Right ventricle myocardium inferior (tissue), 1 donor: ENCODE measurements around the gene EPB41L1. TPM values are rescaled to one million over a fixed set of nuclear protein-coding genes. Genes with fewer than 3 reads are reported as not detected.

Source experiments
- ATAC-seq: fragments of 200-7000 bp; cut with Tn5 transposase; one replicate; pipeline ENCODE4 v1.9.1; 2020; ENCODE audit warnings: mild to moderate bottlenecking, moderate library complexity
- DNase-seq: peaks from one replicate; pipeline ENCODE4 v3.0.0; 2021; ENCODE audit errors: missing footprints
- intact Hi-C: fragments of 100-400 bp; cut with DNase I; formaldehyde crosslinking; loops from one replicate; pipeline ENCODE4 v1.11.0; 2022
- long read RNA-seq: library from polyadenylated mRNA; unstranded; transcript quantifications from one replicate; pipeline ENCODE4 v2.0.0, GENCODE V29; 2021
- total RNA-seq: library from RNA; stranded (reverse); fragmentation: NEBNext Ultra II Directional; extraction: Animal tissue kit (Norgen Biotek cat#: 25700); gene quantifications from one replicate; pipeline ENCODE4 v1.2.1, GENCODE V29; 2021
- donor health status: DM: no; HTN: yes; CAD: no; lungs with severe emphysema.

Gene EPB41L1
- total RNA-seq, result 21.5 TPM
- long read RNA-seq, partial matches to known transcripts, result 0 of 2 reads
- long read RNA-seq, other reads (novel, unspliced or antisense), result 2 of 2 reads

DNA sequence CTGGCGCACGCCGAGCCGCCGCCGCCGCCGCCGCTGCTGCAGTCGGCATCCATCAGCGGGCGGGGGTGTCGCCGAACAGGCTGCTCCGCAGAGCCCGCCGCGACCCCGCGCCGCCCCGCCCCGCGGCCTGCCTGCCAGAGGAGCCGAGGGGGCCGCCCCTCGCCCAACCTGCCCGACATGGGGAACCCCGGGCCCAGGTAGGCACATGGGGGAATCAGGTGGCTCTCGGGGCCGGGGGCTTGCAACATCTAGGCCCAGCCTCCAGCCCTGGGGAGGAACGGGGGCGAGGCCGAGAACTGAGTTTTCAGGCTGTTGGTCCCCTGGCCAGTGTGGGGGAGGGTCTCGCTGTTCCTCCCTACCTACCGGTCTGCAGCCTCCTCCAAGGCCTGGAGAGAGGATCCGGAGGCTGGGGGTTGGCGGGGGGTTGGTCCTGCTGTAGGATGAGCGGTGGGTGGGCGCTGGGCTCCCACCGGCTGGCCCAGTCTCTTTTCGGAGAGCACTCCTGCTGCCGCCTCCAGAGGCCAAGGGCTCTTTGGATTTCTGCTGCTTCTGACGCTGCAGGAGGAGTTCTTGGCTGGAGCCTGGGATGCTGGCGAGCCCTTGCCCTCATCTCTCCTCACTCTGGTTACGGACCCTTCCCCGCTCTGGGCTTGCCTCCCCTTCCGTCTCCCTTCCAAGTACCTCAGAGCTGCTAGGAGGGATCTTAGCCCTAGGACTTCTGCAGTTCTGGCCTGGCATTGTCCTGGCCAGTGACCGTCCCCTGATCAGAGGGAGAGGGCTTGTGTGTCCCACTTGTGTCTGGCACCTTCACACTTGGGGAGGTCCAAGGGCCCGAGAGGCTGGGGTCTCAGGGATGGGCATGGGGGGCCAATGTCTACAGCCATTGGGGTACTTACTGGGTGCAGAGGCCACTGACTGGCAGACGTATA is at the start of gene EPB41L1:
EPB41L1 (plus strand) TSS at position 41 of the 929 bp plus-strand sequence. CDS start 19,038 bp downstream, outside the sequence.
- no peak for ATAC-seq
- DNase-seq, result no peak
- intact Hi-C loops, result no loop called here

DNA sequence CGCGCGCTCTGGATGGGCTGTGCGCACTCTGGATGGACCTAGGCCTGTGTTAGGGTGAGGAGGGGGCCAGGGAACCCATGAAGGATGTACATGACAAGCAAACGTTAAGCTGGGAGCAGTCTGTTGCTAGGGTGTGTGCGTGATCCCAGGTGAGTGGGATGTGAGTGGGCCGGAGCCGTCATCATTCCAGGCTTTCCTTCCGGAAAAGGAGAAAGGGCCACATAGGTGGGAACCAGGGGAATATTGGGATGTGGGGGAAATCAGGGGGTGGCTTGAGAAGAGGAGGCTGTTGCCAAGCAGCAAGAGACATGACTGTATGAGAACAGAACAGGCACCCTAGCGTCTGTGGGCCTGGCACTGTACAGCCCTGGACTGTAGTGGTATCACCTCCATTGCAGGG is 49.7 kb upstream of the EPB41L1 start:
- ATAC-seq, result no peak

DNA sequence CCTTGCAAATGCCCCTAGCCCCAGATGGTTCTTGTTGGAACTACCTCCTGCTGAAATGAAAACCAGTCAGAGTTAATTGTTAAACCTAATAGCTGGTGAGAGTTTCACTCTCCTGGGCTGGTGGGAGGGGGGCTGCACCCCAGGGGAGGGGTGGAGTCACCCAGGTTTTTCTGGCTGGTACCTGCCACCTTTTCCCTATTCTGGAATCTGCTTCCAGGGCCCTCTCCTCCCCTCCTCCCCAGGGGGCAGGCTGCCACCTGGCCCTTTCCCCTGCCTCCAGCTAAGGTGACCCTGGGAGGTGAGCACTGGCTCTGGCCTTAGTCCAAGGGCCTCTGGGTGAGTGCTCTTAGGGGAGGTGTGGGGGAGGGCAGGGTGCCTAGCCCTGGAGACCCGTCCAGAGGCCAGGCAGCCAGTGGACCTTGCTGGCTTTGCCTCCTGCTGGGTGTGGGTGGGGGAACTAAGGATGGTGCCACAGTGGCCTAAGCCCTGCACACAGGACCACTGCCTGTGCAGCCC is 48.8 kb upstream of the EPB41L1 start:
- ATAC-seq (peak; percentile 32), DNase-seq (no peak)
- intact Hi-C loops, result no loop called here

More for the DNA sequence above, 49.7 kb upstream of the EPB41L1 start:
- DNase-seq, result no peak
- intact Hi-C loops, result no loop called here

DNA sequence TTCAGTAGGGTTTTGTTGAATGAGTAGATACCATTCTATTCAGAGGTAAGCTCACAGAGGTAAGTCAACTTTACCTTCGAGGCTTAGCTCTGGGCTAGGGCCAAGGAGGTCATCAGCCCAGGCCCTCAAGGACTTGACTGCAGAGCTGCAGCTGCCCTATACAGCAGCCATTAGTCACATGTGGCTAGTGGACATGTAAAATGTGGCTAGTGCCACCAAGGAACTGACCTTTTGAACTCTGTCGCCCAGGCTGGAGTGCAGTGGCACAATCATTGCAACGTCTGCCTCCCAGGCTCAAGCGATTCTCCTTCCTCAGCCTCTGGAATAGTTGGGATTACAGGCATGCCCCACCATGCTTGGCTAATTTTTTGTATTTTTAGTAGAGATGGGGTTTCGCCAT is 47.9 kb upstream of the EPB41L1 start:
- no peak for ATAC-seq
- intact Hi-C loops, result no loop called here
- no peak for DNase-seq

DNA sequence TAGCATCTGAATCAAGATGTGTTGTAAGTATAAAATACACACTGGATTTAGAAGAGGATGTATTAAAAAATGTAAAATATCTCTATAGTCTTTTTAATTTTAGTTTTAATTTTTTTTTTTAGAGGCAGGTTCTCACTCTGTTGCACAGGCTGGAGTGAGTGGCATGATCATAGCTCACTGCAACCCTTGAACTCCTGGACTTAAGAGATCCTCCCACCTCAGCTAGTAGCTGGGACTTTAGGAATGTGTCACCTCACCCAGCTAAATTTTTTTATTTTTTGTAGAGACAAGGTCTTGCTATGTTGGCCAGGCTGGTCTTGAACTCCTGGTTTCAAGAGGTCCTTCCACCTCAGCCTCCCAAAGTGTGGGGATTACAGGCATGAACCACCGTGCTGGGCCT is 46.7 kb upstream of the EPB41L1 start:
- intact Hi-C loops, result no loop called here
- DNase-seq, result no peak

DNA sequence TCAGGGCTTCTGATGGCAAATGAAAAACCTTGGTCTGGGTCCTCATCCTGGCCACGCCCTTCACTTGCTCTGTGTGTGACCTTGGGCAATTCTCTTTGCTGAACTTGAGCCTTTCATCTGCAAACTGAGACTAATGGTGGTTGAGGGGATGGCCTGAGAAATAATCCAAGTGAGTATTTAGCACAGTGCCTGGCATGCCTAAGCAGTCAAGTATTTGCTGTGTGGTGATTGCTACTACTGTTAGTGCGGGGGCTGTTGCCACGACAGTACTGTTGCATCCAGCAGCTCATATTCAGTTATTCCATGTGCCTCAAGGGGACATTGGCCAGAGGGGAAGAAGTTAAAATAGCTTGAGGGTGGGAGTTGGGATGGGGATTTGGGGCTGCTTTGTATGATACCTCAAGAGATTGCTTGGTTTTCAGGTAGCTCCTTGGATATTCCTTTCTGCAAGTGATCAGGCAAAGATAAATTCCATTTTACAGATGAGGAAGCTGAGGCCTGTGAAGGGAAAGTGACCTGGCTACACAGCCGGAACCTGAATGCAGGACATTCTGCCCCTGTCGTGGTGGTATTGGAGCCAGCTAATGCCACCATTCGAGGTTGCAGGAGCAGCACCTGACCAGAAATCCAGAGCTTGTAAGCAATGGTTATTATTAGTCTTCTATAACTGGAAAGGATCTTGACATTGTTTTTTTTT is 45.1 kb upstream of the EPB41L1 start:
- no peak for DNase-seq
- intact Hi-C loops, result no loop called here
- ATAC-seq, result no peak

More for the DNA sequence above, 46.7 kb upstream of the EPB41L1 start:
- no peak for ATAC-seq

DNA sequence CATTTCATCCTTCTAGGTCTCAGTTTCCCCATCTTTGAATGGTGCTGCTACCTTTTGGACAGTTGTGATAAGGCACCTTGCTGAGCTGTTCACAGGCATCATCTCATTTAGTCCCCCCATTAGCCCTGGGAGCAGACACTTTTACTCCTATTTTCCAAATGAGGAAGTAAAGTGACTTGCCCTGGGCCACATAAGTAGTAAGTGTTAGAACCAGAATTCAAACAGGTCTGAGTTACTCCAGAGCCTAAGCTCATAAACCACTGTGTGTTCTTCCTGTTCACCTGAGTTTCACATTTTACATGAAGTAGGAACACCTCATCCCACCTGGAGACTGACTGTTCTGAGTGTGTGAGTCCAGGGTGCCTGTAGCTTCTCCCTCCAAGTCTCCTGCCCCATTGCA is 43.5 kb upstream of the EPB41L1 start:
- ATAC-seq (no peak), DNase-seq (no peak)
- intact Hi-C loops, result no loop called here

DNA sequence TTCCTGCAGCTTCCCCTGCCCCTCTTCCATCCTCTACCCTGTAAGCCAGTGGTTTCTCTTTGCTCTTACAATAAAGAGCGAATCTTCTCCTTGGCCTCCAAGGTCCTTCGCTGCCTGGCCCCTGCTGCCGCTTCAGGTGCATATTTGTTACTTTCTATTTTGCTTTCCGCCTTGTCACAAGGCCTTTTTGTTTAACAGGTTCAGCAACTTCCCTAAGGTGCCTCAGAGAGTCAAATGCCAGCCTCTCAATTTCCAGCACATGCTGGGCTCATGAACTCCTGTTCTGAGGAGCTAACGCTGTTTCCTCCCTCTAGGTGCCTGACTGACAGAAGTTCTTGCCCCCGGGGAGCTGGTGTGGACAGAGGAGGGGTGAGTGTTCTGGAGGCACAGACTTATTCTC is 42.4 kb upstream of the EPB41L1 start:
- no peak for DNase-seq
- ATAC-seq, result no peak
- intact Hi-C loops, result no loop called here

DNA sequence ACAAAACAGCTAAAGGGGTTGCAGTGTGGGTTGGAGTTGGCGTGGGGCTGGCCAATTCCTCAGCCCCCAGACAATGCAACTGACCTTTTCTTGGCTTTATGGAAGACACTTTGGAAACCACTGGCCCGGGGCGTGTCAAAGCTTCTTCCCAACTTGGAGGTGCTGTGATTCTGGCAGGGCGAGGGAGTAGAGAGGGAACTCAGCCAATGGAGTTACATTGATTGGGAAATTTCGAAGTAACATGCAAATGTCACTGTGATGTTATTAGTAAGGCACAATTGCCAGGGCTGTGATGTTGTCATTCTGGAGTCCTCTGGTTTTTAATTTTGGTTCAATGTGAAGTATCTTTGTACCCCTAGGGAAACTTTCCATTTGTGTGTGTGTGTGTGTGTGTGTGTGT is 41.5 kb upstream of the EPB41L1 start:
- intact Hi-C loops, result no loop called here
- ATAC-seq (no peak), DNase-seq (no peak)

DNA sequence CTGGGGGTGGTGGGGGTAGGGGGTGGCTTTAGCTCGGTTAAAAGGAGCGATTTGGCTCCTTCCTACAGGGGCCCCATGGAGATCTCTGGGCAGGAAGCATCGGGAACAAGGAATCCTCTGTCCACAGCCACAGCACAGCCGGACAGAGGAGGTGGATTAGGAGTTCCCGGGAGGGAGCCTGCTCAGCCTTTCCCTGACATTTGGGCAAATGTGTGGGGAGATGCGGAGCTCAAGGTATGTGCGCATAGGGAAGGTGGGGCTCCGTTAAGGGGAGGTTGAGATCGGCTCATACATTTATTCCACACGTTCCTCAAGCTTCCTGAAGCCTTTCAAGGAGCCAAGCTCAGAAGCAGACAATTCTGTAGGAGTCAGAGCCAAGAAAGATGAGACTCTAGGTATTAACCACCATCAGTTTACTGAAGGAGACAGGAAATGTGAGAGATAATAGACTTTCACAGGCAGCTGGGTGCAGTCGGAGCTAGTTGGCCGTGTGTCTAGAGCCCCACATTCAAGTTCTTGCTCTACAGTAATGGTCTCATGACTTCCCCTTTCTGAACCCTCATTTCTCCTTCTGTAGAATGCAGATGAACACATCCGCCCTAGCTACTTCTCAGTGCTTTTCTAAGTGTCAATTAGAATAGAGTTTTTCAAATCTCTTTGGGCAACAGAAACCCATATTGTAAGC is 40.8 kb upstream of the EPB41L1 start:
- intact Hi-C loops, result no loop called here
- DNase-seq (no peak), ATAC-seq (no peak)

DNA sequence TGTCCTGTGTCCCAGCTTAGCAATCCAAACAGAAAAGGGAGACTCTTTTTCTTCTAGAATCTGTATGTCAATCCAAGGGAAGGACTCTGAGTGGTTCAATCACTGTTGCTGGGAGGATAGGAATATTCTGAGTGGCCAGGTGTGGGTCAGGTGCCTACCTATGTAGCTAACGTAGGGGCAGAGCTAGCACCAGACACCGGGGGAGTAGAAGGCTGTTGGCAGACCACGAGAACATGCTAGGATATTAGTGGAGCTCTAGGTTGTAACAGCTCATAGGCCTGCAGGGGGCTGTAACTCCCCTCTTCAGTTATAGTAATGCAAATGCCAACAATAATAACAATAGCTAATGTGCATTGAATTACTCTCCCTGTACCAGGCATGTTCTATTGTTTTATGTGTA is 39.8 kb upstream of the EPB41L1 start:
- intact Hi-C loops, result no loop called here
- no peak for ATAC-seq
- no peak for DNase-seq

DNA sequence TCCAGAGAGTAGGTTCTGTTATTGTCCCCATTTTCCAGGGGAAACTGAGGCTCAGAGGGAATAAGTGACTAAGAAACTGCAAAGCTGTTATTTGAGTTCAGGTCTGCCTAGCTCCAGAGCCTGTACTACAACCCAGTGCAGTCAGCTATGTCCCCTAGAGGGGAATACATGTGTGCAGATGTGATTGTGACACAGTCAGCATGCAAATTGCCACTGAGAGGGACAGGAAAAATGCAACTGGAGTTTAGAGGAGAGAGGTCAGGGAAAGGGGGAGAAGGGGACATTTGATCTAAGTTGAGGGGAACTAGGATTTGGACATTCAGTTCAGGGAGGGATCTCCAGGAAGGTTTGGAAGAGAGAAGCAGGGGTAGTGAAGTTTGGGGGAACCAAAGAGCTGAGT is 38.6 kb upstream of the EPB41L1 start:
- intact Hi-C loops, result no loop called here
- DNase-seq (no peak), ATAC-seq (no peak)

DNA sequence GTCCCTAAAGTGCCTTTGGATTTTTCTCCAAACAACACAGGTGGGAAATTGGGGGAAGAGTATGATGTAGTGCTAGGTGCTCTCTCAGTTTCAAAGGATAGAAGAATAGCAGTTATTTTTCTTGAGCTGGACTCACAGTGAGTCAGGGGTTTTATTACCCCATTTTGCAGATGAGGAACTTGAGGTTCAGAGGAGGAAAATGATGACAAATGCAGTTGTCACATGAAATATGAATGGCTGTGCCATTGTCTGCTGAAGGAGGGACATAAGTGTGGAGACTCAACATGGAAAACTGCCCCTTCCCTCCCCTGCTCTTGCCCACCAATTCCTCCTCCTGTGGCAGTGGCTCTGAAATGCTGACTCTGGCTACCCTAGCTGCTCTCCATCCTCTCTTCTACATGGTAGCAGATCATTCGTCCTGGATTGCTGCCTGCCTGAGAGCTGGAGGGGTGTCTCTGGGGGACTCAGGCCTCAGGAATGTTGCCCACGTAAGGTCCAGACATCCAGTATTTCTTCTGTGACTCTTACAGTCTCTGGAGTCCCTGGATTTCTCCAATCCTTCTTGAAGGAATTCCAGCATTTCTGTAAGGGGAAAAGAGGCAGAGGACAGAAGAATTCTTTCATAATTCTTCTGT is 37.6 kb upstream of the EPB41L1 start:
- intact Hi-C loops, result no loop called here
- no peak for DNase-seq
- ATAC-seq, result peak; percentile 13

DNA sequence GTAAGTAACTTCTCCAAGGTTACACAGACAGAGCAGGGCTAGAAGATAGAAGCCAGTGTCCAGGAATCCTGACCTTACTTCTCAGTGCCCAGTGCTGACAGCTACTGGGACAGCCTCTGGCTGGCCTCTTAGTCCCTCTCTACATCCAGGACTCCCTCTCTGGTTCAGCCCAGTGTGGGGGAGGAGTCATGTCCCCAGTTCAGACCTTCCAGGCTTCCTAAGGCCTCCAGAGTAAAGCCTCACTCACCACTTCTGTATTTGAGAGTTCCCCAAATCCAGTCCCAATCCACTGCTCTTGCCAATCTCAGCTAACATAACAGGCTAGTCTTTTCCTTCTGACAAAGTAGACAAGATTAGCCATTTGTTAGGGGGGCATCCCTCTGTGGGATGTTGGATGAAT is 36.9 kb upstream of the EPB41L1 start:
- intact Hi-C loops, result no loop called here
- DNase-seq, result no peak
- peak; percentile 88 for ATAC-seq

DNA sequence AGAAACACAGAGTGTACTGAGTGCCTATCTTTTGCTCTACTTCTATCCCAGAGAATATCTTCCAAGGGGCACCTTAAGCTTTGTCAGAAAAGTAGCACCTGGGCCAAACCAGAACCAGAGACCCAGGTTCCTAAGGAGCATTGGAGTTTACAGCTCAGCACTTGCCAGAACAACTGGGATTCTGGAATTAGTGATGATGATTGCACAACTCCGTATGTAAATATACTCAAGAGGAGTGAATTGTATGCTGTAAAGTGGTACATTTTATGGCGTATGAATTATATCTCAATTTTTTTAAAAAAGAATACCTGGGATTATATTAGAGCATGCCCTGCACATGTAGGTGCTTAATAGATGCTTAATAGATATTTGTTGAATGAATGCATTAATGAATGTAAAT is 36.2 kb upstream of the EPB41L1 start:
- ATAC-seq (no peak), DNase-seq (no peak)
- intact Hi-C loops, result no loop called here

DNA sequence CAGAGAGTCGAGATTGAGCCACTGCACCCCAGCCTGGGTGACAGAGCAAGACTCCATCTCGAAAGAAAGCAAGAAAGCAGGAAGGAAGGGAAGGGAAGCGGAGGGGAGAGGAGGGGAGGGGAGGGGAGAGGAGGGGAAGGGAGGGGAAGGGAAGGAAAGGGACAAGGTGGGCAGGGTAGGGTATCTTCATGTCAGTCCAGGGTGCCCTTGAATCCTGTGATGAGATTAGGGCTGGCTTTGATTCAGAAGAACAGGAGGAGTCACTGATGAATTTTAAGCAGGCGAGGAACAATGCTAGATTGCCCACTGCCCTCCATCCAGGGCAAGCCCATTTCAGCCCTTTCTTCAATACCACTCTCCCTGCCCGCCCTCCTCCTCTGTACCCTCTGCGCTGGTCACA is 35.0 kb upstream of the EPB41L1 start:
- intact Hi-C loops, result no loop called here
- ATAC-seq (no peak), DNase-seq (no peak)

DNA sequence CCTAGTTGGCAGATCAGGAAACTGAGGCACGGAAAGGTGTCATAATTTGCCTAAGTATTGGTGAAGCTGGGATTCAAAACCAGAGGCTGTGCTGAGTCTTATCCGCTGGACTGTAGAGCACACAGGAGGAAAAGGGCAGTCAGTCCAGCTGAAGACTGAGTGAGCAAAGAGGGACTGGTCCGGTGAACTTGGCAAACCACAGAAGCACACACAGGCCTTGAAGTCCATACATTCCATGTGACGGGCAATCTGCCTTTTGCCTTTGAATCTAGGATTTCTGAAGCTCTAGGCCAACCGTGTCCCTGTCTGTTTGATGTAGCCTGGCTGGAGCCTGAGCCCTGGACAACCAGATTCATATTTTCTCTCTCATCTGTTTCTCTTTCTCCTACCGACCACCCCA is 34.3 kb upstream of the EPB41L1 start:
- DNase-seq (no peak), ATAC-seq (no peak)
- intact Hi-C loops, result no loop called here

DNA sequence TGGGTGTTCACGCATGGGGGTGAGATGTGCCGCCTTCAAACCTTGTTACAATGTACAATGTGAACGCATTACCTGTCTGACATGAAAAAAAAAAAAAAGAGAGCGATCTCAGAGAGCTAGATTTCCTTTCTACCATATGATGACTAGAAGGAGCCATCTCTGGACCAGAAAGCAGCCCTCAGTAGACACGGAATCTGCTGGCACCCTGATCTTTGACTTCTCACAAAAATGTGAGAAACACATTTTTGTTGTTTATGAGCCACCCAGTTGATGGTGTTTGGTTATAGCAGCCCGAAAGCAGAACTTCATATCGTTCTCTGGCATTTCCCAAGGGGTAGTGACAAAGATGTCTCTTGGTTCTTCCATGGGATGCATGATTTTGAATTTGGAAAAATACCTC is 33.5 kb upstream of the EPB41L1 start:
- intact Hi-C loops, result no loop called here

More for the DNA sequence above, 33.5 kb upstream of the EPB41L1 start:
- ATAC-seq, result no peak
- no peak for DNase-seq
